ENCODE data around the gene MAB21L3.

MAB21L3 gene

GRCh38 chr1:116075990-116076389 is 35.2 kb upstream of the MAB21L3 start:
- TF ChIP-seq CTCF (IDR thresholded peaks at IDR 0.05) = no peak
- DNase-seq (ENCODE audit: low spot score) = no peak
- Histone ChIP-seq H3K27ac (no peak overlapping the region), H3K4me3 (no peak overlapping the region)

- DNase-seq (ENCODE audit: low spot score) = no peak
- TF ChIP-seq CTCF (IDR thresholded peaks at IDR 0.05) = no peak
- H3K4me3 ChIP-seq = no peak overlapping the region
- no peak overlapping the region for H3K27ac ChIP-seq
Measured at GRCh38 chr1:116076831-116077230, 34.4 kb upstream of the MAB21L3 start.

- DNase-seq (ENCODE audit: low spot score) = no peak
- H3K27ac ChIP-seq = no peak overlapping the region
- no peak overlapping the region for H3K4me3 ChIP-seq
- no peak for TF ChIP-seq CTCF (IDR thresholded peaks at IDR 0.05)
Measured at GRCh38 chr1:116078699-116079223, 32.4 kb upstream of the MAB21L3 start.

- no peak for TF ChIP-seq CTCF (IDR thresholded peaks at IDR 0.05)
- no peak for DNase-seq (ENCODE audit: low spot score)
- Histone ChIP-seq H3K27ac (no peak overlapping the region), H3K4me3 (no peak overlapping the region)
Measured at GRCh38 chr1:116087628-116088027, 23.6 kb upstream of the MAB21L3 start.

GRCh38 chr1:116089870-116090269 is 21.3 kb upstream of the MAB21L3 start:
- no peak for DNase-seq (ENCODE audit: low spot score)
- Histone ChIP-seq H3K27ac (no peak overlapping the region), H3K4me3 (no peak overlapping the region)
- TF ChIP-seq CTCF (IDR thresholded peaks at IDR 0.05) = no peak

GRCh38 chr1:116091083-116091482 is 20.1 kb upstream of the MAB21L3 start:
- H3K27ac ChIP-seq = no peak overlapping the region
- TF ChIP-seq CTCF (IDR thresholded peaks at IDR 0.05) = no peak

GRCh38 chr1:116092752-116093489 is 18.3 kb upstream of the MAB21L3 start:
- no peak for TF ChIP-seq CTCF (IDR thresholded peaks at IDR 0.05)
- no peak for DNase-seq (ENCODE audit: low spot score)
- H3K4me3 ChIP-seq = no peak overlapping the region
- H3K27ac ChIP-seq = no peak overlapping the region

More at GRCh38 chr1:116091083-116091482, 20.1 kb upstream of the MAB21L3 start:
- H3K4me3 ChIP-seq = no peak overlapping the region
- DNase-seq (ENCODE audit: low spot score) = no peak
